Neural progenitor cell (in vitro differentiated cells): ENCODE results near the gene ADCY5. TPM values are rescaled to one million over a fixed set of nuclear protein-coding genes. Genes with fewer than 3 reads are reported as not detected.

Experiments
- DNase-seq: peaks from one replicate; pipeline ENCODE4 v3.0.0-alpha.2; 2016; ENCODE audit warnings: low spot score
- H2AFZ ChIP-seq: fragments of 200-600 bp; sonication (generic); replicated peaks from 2 replicates; pipeline ENCODE4 v1.6.1; 2016; ENCODE audit warnings: antibody characterized with exemption
- H3F3A ChIP-seq: fragments of 200-600 bp; sonication (generic); 2 replicates; pipeline ENCODE4 v1.6.1; 2016; ENCODE audit warnings: antibody characterized with exemption, low read depth
- H3K27ac ChIP-seq: fragments of 200-600 bp; sonication (generic); 2 replicates; pipeline ENCODE4 v1.5.1; 2016; ENCODE audit warnings: mild to moderate bottlenecking
- H3K27me3 ChIP-seq: fragments of 200-600 bp; sonication (generic); 2 replicates; pipeline ENCODE4 v1.6.1; 2016; ENCODE audit warnings: mild to moderate bottlenecking, moderate library complexity
- H3K36me3 ChIP-seq: fragments of 200-600 bp; sonication (generic); 2 replicates; pipeline ENCODE4 v1.5.1; 2016
- H3K4me1 ChIP-seq: fragments of 200-600 bp; sonication (generic); 2 replicates; pipeline ENCODE4 v1.6.1; 2016; ENCODE audit warnings: mixed run types
- H3K4me2 ChIP-seq: fragments of 200-600 bp; sonication (generic); 2 replicates; pipeline ENCODE4 v1.6.1; 2016
- H3K4me3 ChIP-seq: fragments of 200-600 bp; sonication (generic); 2 replicates; pipeline ENCODE4 v1.5.1; 2016
- H3K79me2 ChIP-seq: fragments of 200-600 bp; sonication (generic); 2 replicates; pipeline ENCODE4 v1.6.1; 2016; ENCODE audit warnings: low read depth
- H3K9ac ChIP-seq: fragments of 200-600 bp; sonication (generic); 2 replicates; pipeline ENCODE4 v1.6.1; 2016
- H3K9me3 ChIP-seq: fragments of 200-600 bp; sonication (generic); 2 replicates; pipeline ENCODE4 v1.5.1; 2016; ENCODE audit warnings: low read depth
- H4K20me1 ChIP-seq: fragments of 200-600 bp; sonication (generic); 2 replicates; pipeline ENCODE4 v1.6.1; 2016; ENCODE audit warnings: low read depth
- H3K27ac Mint-ChIP-seq: 3 replicates; pipeline ENCODE4 v1.8.0; 2021; ENCODE audit warnings: mixed read lengths
- H3K27me3 Mint-ChIP-seq: 2 replicates; pipeline ENCODE4 v1.8.0; 2022; ENCODE audit warnings: low read depth, mild to moderate bottlenecking, inconsistent platforms, moderate library complexity, mixed read lengths; ENCODE audit not compliant: insufficient read depth
- H3K36me3 Mint-ChIP-seq: 3 replicates; pipeline ENCODE4 v1.8.0; 2021; ENCODE audit warnings: mixed read lengths
- H3K4me1 Mint-ChIP-seq: 3 replicates; pipeline ENCODE4 v1.8.0; 2021; ENCODE audit warnings: mixed read lengths
- H3K4me3 Mint-ChIP-seq: 3 replicates; pipeline ENCODE4 v1.8.0; 2021; ENCODE audit warnings: mild to moderate bottlenecking, moderate library complexity, mixed read lengths
- H3K9me3 Mint-ChIP-seq: 3 replicates; pipeline ENCODE4 v1.8.0; 2020; ENCODE audit warnings: mixed read lengths
- CTCF ChIP-seq: fragments of 200-600 bp; sonication (generic); IDR thresholded peaks from 2 replicates; pipeline ENCODE4 v1.5.1; 2017; ENCODE audit warnings: antibody characterized with exemption, mild to moderate bottlenecking
- EZH2 ChIP-seq: fragments of 200-600 bp; sonication (generic); IDR thresholded peaks from 2 replicates; pipeline ENCODE4 v1.6.1; 2017; ENCODE audit warnings: antibody characterized with exemption, mild to moderate bottlenecking, moderate library complexity
- EZH2phosphoT487 ChIP-seq: fragments of 200-600 bp; sonication (generic); IDR thresholded peaks from 2 replicates; pipeline ENCODE4 v1.6.1; 2017; ENCODE audit warnings: antibody characterized with exemption
- total RNA-seq: library from RNA; depleted of rRNA; stranded (reverse); fragments of >200 nt; gene quantifications from 2 replicates; pipeline ENCODE4 v1.2.3, GENCODE V29; 2015; ENCODE audit warnings: low replicate concordance

The ADCY5 gene
- total RNA-seq, 1 donor from 2014 or later, result 1.6 TPM

GRCh38 chr3:123286308-123287023 lies 162.4 kb downstream of the ADCY5 start:
- Histone ChIP-seq H3F3A (no peaks in the 10 kb centered on the region), H3K27me3 (no peaks in the 10 kb centered on the region), H3K9me3 (no peaks in the 10 kb centered on the region), H3K4me3 (no peak overlapping the region), H3K9ac (no peak overlapping the region), H3K4me1 (no peaks in the 10 kb centered on the region), H3K27ac (no peak overlapping the region), H2AFZ (no peak overlapping the region), H4K20me1 (peaks cover 13% of the 10 kb centered on the region), H3K4me2 (no peak overlapping the region), H3K79me2 (no peaks in the 10 kb centered on the region), H3K36me3 (no peaks in the 10 kb centered on the region)
- peak; percentile 90 for DNase-seq
- H3K4me3 Mint-ChIP-seq, result no peak overlapping the region
- H3K27ac Mint-ChIP-seq, result no peak overlapping the region
- H3K9me3 Mint-ChIP-seq, result peaks cover 2% of the 10 kb centered on the region
- no peaks in the 10 kb centered on the region for H3K36me3 Mint-ChIP-seq
- TF ChIP-seq EZH2 (no peak), CTCF (peak; percentile 87), EZH2phosphoT487 (no peak)
- no peaks in the 10 kb centered on the region for H3K4me1 Mint-ChIP-seq
- H3K27me3 Mint-ChIP-seq, result peaks cover 13% of the 10 kb centered on the region

GRCh38 chr3:123285931-123286307 lies 163.0 kb downstream of the ADCY5 start:
- H3K27ac ChIP-seq, result no peak overlapping the region
- H3K27ac Mint-ChIP-seq, result no peak overlapping the region
- no peak overlapping the region for H3K4me3 Mint-ChIP-seq

GRCh38 chr3:123285479-123285878 lies 163.4 kb downstream of the ADCY5 start:
- Histone ChIP-seq H3K9me3 (no peaks in the 10 kb centered on the region), H3K27me3 (no peaks in the 10 kb centered on the region), H3K79me2 (no peaks in the 10 kb centered on the region), H2AFZ (no peak overlapping the region), H3K9ac (no peak overlapping the region), H3K4me2 (no peak overlapping the region), H3F3A (no peaks in the 10 kb centered on the region), H3K4me3 (no peak overlapping the region), H3K36me3 (no peaks in the 10 kb centered on the region), H3K27ac (no peak overlapping the region), H3K4me1 (no peaks in the 10 kb centered on the region), H4K20me1 (peaks cover 13% of the 10 kb centered on the region)
- H3K27ac Mint-ChIP-seq, result no peak overlapping the region
- H3K4me3 Mint-ChIP-seq, result no peak overlapping the region
- no peaks in the 10 kb centered on the region for H3K4me1 Mint-ChIP-seq
- DNase-seq, result no peak
- H3K27me3 Mint-ChIP-seq, result peaks cover 11% of the 10 kb centered on the region
- H3K9me3 Mint-ChIP-seq, result peaks cover 2% of the 10 kb centered on the region
- TF ChIP-seq CTCF (no peak), EZH2 (no peak), EZH2phosphoT487 (no peak)
- H3K36me3 Mint-ChIP-seq, result no peaks in the 10 kb centered on the region

More at GRCh38 chr3:123285931-123286307, 163.0 kb downstream of the ADCY5 start:
- H3K4me1 Mint-ChIP-seq, result no peaks in the 10 kb centered on the region
- H3K9me3 ChIP-seq, result no peaks in the 10 kb centered on the region
- H2AFZ ChIP-seq, result no peak overlapping the region
- H3K36me3 Mint-ChIP-seq, result no peaks in the 10 kb centered on the region
- no peak for DNase-seq
- peaks cover 11% of the 10 kb centered on the region for H3K27me3 Mint-ChIP-seq
- peaks cover 2% of the 10 kb centered on the region for H3K9me3 Mint-ChIP-seq
- H3K79me2 ChIP-seq, result no peaks in the 10 kb centered on the region
- no peaks in the 10 kb centered on the region for H3K27me3 ChIP-seq
- H3F3A ChIP-seq, result no peaks in the 10 kb centered on the region
- H4K20me1 ChIP-seq, result peaks cover 13% of the 10 kb centered on the region
- TF ChIP-seq CTCF, result no peak
- no peak for TF ChIP-seq EZH2
- TF ChIP-seq EZH2phosphoT487, result no peak
- no peaks in the 10 kb centered on the region for H3K4me1 ChIP-seq
- H3K4me3 ChIP-seq, result no peak overlapping the region
- H3K36me3 ChIP-seq, result no peaks in the 10 kb centered on the region
- no peak overlapping the region for H3K4me2 ChIP-seq
- H3K9ac ChIP-seq, result no peak overlapping the region
